HG02610 (cell line): ENCODE results near the gene MYBL2.

Source experiments
- ATAC-seq: cut with Tn5 transposase; IDR thresholded peaks from one replicate; pipeline ENCODE4 v1.9.1; 2021; ENCODE audit warnings: mild to moderate bottlenecking, moderate library complexity; ENCODE audit not compliant: unreplicated experiment

MYBL2 gene

DNA sequence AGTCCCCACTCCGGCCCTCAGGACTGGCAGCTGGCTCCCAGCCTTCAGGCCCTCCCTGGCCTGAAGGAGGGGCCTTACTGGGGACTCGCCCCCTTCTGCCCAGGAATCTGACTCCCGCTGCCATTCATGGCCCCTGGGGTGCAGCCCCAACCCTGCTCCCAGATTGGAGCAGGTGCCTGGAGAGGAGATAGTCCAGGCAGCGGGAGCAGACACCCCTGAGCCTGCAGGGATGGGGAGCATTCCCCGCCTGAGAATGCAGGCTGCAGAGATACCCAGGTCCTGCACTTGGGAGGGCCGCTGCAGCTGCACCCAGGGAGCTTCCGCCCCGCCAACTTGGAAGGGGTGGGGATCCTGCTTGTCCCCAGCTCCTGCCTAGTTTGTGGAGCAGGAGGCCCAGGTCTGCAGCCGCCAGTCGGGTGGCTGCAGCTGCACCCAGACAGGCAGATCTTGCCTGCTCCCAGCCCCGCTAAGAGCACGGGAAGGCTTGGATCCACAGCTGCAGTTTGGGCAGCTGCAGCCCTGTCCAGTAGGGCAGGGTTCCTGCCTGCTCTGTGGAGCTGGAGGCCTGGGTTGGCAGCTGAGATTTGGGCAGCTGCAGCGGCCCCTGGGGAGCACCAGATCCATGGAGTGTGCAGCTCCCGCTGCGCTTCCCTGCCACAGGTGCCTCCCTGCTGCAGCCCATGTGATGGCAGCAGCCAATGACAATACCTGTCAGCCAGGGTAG is 54.7 kb downstream of the MYBL2 start:
- no peak for ATAC-seq

DNA sequence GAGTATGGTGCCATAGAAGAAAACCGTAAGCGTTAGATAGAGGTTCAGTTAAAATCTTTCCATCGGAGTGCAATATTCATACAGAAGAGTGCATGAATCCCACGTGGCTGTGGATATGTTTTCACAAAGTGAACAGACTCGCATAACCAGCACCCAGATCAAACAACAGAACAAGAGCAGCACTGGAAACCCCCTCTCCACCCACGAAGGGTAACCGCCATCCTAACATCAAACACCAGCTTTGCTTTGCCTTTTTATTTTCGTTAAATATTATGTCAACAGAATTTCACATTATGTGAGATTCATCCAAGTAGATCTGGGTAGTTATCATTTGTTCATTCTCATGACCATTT is 55.2 kb downstream of the MYBL2 start:
- ATAC-seq: no peak

DNA sequence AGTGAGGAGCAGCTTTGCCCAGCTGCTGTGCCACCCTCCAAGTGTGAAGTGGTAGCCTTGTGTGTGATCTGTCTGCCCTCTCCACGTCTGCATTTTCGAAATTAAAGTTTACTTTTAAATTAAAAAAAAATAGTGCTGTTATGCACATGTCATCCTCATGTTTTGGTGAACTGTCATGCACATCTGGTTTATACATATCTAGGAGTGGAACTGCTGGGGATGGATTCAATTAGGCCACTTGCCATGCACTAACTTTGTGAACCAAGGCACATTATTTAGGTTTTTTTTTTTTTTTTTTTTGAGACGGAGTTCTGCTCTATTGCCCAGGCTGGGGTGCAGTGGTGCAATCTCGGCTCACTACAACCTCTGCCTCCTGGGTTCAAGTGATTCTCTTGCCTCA is 56.3 kb downstream of the MYBL2 start:
- ATAC-seq: no peak

DNA sequence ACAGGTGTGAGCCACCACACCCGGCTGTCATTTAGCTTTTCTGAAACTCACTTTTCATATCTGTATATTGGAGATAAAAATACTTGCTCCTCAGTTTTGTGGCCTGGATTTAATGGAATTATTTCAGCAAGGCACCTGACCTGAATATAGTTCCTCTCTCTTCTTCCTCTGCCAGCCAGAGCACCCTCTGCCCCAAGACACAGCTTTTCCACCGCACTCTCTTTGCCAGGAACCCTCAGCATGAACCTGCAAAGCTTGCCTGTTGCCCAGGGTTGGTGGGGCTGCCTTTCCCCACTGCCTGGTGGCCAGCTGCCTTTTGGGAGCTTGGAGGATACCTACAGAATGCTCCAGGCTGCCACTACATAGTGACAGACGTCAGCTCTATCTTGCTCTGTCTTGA is 56.8 kb downstream of the MYBL2 start:
- ATAC-seq: no peak

DNA sequence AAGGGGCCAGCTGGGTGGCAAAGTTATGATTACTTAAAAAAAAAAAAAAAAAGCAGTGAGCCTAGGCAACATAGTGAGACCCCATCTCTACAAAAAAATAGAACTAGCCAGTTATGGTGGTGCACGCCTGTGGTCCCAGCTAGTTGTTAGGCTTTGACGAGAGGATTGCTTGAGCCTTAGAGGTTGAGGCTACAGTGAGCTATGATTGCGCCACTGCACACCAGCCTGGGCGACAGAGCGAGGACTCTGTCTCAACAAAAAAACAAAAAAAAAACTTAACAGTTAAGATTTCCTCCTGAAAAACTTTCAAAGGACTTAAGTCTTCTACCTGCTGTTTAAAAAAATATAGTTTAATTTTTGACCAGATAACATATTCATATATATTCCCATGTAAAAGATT is 57.5 kb downstream of the MYBL2 start:
- ATAC-seq: no peak

- no peak for ATAC-seq
Observed at GRCh38 chr20:43725666-43726065, 58.8 kb downstream of the MYBL2 start.

GRCh38 chr20:43726333-43726732 is 59.4 kb downstream of the MYBL2 start:
- ATAC-seq: no peak

DNA sequence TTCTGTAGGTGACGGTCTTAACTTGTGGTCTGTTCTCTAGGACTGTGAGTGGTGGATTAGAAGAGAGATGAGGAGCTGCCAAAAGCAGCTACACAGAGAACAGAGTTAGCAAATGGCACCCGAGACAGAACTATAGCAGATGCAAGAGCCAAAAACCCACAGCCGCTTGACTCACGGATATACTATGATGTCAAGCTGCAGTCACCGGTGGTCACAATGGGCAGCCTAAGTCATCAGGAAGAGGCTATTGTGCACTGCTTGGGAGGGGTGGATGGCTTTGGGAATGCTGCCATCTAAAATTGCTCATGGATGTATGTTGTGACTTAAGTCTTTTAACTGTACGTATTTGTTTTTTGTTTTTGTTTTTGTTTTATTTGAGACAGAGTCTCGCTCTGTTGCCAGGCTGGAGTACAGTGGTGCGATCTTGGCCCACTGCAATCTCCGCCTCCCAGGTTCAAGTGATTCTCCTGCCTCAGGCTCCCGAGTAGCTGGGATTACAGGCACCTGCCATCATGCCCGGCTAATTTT is 60.0 kb downstream of the MYBL2 start, which contains the start of gene GTSF1L:
TSS of gene GTSF1L (minus strand) at position 192 of the 528 bp plus-strand sequence. CDS start 308 bp downstream, outside the sequence.
- ATAC-seq: no peak

DNA sequence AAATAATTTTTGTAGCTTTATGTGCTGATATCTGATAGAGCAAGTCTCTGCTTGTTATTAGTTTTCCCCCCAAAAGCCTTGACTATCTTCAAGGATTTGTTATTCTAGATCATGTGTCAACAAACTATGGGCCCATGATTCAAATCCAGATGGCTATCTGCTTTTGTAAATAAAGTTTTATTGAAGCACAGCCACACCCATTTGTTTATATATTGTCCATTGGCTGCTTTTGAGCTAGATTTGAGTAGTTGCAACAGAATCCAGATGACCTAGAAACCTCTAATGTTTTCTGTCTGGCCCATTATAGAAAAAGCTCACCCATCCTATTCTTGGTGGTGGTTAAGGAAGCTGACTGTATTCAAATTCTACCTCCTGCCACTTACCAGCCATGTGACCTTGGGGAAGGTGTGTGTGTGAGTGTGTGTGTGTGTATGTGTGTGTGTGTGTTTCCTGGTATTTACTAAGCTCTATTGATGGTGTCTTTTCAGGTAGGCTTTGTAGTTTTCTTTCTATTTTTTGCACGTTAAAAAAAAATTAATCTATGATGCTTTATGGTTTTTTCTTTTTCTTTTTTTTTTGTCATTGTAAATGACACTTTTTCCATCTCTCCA is 61.2 kb downstream of the MYBL2 start:
- peak; percentile 43 for ATAC-seq

- ATAC-seq: no peak
Observed at GRCh38 chr20:43728686-43729255, 61.9 kb downstream of the MYBL2 start.

GRCh38 chr20:43731469-43731868 is 64.6 kb downstream of the MYBL2 start:
- ATAC-seq: no peak

DNA sequence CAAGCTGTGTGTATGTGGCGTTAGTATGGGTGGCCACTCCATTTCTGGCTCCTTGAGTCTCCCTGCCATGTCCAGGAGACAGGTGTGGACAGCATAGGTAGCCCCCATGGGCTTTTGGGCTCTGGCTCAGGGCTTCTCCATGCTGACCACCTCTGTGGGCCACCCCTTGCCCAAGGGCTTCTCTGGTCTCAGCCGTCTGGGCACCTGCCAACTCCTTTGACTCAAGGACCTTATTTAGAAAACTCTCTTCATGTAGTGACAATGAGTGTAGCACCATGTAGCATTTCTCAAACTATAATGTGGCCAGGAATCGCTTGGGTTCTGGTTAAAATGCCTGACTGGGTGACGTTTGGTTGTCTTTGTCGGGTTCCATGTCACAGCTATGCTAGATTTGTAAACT is 65.0 kb downstream of the MYBL2 start:
- no peak for ATAC-seq

DNA sequence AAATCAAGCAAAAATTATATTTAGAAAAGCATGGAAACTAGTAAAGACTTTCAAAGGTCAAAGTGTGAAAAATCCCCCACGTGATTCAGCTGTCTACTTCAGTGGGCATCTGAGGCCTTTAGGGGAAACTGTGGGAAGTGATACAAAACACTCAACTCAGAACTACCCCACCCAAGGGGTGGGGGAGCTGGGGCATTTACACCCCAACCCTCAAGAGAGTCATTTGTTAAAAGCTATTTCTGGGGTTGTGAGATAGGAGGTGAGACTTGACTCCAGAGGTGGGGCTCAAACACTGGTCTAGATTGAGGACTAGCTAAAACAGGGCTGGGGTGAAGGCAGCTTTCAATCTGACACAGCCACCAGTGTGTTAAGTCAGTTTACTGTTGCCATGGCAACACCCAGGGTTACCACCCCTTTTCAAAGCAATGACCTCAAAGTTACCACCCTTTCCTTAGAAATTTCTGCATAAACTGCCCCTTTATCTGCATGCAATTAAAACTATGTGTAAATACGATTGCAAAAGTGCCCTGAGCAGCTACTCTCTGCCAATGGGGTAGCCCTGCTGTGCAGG is 69.8 kb downstream of the MYBL2 start:
- peak; percentile 84 for ATAC-seq

- ATAC-seq: no peak
Observed at GRCh38 chr20:43737925-43738324, 71.0 kb downstream of the MYBL2 start.

DNA sequence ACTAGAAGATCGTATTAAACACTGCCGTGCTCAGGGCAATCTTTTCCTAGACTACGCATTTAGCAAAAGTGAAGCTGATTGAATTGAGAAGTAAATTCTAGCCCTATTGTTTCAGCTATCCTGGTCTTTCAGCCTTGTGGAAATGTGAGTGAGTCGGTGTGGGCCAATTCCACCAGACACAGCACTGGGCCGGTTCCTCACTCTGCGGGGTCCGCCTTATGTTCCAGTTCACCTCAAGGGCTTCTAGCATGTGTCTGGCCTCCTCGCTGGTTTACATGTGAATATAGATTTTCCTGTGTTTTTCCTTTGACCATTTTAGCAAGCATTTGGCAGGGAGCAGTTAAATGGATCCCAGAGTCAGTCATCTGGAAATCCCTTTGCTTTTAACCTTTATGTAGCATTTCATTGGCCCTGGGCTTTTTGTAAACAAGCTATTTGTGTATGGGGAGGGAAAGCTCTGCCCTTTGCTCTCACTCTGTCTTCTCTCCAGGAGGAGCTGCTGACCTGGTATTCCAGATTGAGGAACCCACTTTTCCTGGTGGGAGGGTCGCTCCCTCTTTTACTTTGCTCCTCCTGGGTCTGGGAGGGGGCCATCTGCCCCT is 72.3 kb downstream of the MYBL2 start:
- ATAC-seq: no peak

DNA sequence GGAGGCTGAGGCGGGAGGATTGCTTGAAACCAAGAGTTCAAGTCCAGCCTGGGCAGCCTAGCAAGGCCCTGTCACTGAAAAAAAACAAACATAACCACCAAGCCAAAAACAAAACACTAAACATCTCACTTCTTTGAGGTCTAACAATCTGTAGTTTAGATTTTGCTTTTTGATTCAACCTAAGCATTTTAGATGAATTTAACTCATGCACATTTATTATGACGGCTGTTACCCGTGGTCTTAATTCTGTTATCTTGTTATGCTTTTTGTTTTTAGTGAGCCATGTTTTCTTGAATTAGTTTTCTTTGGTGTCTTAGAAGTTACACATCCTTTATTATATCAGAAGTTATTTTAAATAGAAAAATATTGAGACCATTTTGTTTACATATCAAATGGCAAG is 73.7 kb downstream of the MYBL2 start:
- no peak for ATAC-seq

DNA sequence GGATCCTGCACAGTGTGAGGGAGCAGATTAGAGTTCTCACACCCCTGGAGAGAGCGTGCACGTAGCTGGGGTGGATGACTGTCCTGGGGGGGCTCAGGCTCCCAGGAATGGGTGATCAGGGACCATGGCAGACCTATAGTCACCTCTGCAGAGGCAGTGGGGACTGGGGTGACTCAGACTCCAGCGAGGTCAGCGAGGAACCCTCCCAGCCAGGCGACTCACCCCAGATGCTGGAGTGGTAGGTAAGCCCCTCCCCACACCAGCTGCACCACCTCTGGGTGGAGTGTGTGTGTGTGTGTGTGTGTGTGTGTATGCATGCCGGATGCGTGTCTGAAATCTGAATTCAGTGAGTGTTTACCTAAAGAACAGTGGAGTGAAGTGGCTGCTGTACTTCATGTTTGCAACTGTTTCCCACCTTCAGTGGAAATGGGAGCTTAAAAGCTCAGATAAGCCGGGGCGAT is 77.3 kb downstream of the MYBL2 start:
- no peak for ATAC-seq

- no peak for ATAC-seq
Observed at GRCh38 chr20:43744966-43745730, 78.2 kb downstream of the MYBL2 start.

DNA sequence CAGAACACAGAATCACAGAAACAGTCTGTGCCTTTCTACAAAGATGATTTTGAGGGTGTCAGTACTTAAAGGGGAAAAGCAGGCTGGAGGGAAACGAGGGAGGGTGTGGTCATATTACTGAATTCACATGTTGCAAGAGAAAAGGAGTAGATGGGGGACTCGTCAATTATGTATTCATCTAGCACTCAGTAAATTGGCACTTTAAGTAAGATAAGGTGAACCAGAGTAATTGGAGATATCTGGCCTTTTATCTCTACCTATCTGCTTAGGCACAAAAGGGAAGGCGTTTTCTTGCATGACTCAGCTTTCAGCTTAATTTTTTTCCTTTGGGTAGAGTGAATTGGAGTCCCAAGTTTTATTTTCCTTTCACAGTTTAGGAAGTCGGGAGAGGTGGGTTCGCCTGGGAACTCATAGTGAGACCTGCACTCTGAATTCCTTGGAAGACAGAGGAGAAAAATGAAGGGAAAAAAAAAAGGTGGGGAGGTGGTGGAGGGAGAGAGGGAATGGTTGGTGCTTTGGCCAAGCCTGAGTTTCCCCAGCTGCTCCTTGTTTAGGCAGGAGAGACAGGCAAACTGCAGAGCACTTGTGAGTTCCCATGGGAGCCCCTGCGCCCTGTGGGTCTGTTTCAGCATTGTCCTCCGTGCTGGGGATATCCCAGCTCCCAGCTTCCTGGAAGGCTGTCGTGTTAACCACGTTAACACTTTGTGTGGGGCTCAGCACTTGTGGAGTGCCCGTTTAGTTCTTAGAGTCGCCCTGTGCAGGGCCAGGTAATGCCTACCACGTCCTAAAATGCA is 79.6 kb downstream of the MYBL2 start:
- ATAC-seq: no peak

DNA sequence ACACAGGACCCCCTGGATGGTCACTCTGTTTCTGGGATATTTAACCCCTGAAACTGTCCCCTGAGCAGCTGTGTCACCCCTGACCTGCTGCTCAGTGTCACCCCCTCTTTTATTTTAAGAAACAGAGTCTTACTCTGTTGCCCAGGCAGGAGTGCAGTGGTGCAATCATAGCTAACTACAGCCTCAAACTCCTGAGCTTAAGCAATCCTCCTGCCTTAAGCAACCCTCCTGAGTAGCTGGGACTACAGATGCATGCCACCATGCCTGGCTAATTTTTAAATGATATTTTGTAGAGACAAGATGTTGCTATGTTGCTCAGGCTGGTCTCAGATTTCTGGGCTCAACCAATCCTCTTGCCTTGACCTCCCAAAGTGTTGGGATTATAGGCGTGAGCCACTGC is 81.4 kb downstream of the MYBL2 start:
- no peak for ATAC-seq
